ENCODE results near the gene LRRC49. TPM values are rescaled to one million over a fixed set of nuclear protein-coding genes. Genes with fewer than 3 reads are reported as not detected.
A peak's percentile ranks its signal among the peaks of the same experiment; 100 is the strongest.

The LRRC49 gene, protein sequence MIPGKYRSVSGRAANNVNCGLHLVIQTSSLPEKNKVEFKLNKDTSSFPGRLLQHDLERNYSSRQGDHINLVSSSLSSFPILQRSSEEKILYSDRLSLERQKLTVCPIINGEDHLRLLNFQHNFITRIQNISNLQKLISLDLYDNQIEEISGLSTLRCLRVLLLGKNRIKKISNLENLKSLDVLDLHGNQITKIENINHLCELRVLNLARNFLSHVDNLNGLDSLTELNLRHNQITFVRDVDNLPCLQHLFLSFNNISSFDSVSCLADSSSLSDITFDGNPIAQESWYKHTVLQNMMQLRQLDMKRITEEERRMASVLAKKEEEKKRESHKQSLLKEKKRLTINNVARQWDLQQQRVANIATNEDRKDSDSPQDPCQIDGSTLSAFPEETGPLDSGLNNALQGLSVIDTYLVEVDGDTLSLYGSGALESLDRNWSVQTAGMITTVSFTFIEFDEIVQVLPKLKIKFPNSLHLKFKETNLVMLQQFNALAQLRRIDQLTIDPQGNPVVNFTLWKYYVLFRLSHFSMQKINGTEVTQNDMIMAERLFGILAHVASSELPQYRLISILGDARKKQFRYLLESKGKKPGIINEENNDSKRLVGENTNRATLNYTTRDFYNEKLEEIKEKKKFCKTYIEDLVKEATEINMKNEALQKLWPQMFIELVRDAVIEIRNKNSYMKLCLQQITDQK
- total RNA-seq (6.6 and 7.4 TPM in 2 replicates), polyA plus RNA-seq (3.0 and 3.7 TPM in 2 replicates), polyA minus RNA-seq (10.7 and 16.1 TPM in 2 replicates), Bru-seq, nascent RNA (percentile 50 among the genes with signal in this experiment), BruChase-seq, experiment 1, labeled RNA remaining after a 6-hour chase (percentile 35 among the genes with signal in this experiment), BruChase-seq, experiment 2, labeled RNA remaining after a 2-hour chase (percentile 38 among the genes with signal in this experiment)
- 3.8 and 3.9 TPM in 2 replicates for polyA plus RNA-seq (2011; cell fraction: cytosol; rRNA removed)
- 9.0 and 9.5 TPM in 2 replicates for polyA plus RNA-seq (2011; cell fraction: nucleus; rRNA removed)
- 4.2 and 5.4 TPM in 2 replicates for polyA plus RNA-seq (2012)
- 3.0 TPM for polyA minus RNA-seq (2011; cell fraction: cytosol; rRNA and poly(A)+ RNA removed)
- polyA minus RNA-seq (2011; cell fraction: nucleus; rRNA and poly(A)+ RNA removed) = 54.5 and 62.8 TPM in 2 replicates
- long read RNA-seq, transcript LRRC49-201 (16 exons, 2,784 nt) = major isoform, 15 of 19 reads
- long read RNA-seq, partial matches to known transcripts = 0 of 19 reads
- long read RNA-seq, other reads (novel, unspliced or antisense) = 3 of 19 reads

DNA sequence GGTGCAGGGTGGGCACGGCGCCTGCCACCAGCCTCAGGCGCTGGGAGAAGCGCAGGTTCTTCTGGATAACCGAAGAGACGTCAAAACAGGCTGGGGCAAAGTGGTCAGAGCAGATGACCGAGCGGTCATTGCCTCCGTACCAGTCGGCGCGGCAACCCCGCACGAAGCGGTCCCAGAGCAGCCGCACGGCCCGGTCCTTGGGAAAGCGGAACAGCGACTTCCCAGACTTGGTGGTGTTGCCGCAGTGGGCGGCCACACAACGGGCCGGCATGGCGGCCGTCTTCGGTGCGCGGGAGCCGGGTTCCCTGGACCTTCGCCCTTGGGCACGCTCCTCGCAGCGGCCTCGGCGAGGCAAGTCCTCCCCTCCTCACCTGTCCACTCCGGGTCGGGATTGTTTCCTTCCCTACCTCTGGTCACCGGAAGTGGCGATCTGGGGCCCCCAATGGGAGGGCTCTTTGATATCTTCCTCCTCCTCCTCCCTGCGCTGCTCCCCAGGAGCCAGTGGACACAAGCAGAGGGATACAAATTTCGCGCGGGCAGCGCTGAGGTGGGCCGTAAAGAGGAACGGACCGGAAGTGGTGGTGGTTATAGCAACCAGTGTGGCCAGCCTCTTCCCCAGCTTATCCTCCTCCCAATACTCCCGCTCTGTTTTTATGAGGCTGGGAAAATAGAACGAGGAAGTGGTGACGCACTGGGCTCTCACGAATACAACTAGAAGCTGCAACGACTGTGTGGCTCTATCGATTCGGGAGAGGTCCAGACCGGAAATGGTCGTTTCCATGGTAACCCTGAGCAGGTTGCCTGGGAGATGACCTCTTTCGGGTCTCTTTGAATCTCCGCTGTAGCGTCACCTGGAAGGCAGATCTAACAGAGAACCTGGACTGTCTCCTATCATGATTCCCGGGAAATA, at the start of gene LRRC49, which contains the start of gene THAP10:
Gene LRRC49 (plus strand): TSS at position 825 of the 910 bp plus-strand sequence. CDS start 69 bp downstream, at position 894.
Gene THAP10 (minus strand): TSS at position 432 of the 910 bp plus-strand sequence. CDS start 161 bp downstream, at position 271.
- CTCF ChIA-PET = interaction anchor here (0.6 to 2.4 kb wide), 19 partner anchors 10 to 551 kb away, joined by 3 to 14 read pairs (median 4); no protein-coding TSS in a partner anchor

More for the DNA sequence above, at the start of gene LRRC49, which contains the start of gene THAP10:
- DNase-seq (ENCODE audit: low read depth, low spot score) = peak; percentile 98
- H3K4me1 ChIP-seq (ENCODE audit: control insufficient read depth, extremely low read depth, insufficient read depth, low read length) = peaks cover 17% of the 10 kb centered on the region
- H3K79me2 ChIP-seq (ENCODE audit: control insufficient read depth, insufficient read depth, low read length) = peaks cover 12% of the 10 kb centered on the region
- H3K9me3 ChIP-seq (replicated peaks; ENCODE audit: control insufficient read depth, insufficient read depth, low read length) = no peaks in the 10 kb centered on the region
- no peak for TF ChIP-seq MYC (IDR thresholded peaks at IDR 0.05; ENCODE audit: low read depth, low read length)
- TF ChIP-seq JUN (IDR thresholded peaks at IDR 0.05; ENCODE audit: borderline replicate concordance, insufficient read depth, insufficient read length, low read depth) = peak; percentile 70
- TF ChIP-seq FOS (IDR thresholded peaks at IDR 0.05; ENCODE audit: borderline replicate concordance, insufficient read depth, low read length) = peak; percentile 49
- peak within 1 kb of the TSS; percentile 86 for H3K27ac ChIP-seq (ENCODE audit: insufficient read depth, low read depth, low read length)
- peak; percentile 92 for FAIRE-seq
- H4K20me1 ChIP-seq (replicated peaks; ENCODE audit: control insufficient read depth, extremely low read depth, insufficient read depth, low read length) = no peaks in the 10 kb centered on the region
- H3K9me1 ChIP-seq (replicated peaks; ENCODE audit: control insufficient read depth, extremely low read depth, insufficient read depth, low read length) = no peaks in the 10 kb centered on the region
- BruUV-seq (replicated peaks) = TSS peak; percentile 62
- H3K4me2 ChIP-seq (ENCODE audit: insufficient read depth, low read length) = peak within 1 kb of the TSS; percentile 81
- dilution Hi-C loops (cut with MboI; ENCODE audit: extremely low pct_ligation_motif_present, low sequenced_read_pairs) (no loop called here), intact Hi-C loops (cut with micrococcal nuclease) (loop anchor here (1.0 to 10.0 kb wide), 8 partner anchors 37 to 493 kb away; partner anchors contain the start of genes LARP6, THSD4 and UACA)
- peak within 1 kb of the TSS; percentile 47 to 81 (median 69) for H3K4me3 ChIP-seq (replicated peaks in 1 of 3; ENCODE audit: insufficient read depth in 1 of 3, low read depth in 1 of 3, low read length in 3 of 3)
- H2AFZ ChIP-seq (ENCODE audit: low read depth, low read length) = peak within 1 kb of the TSS; percentile 78
- H3K27me3 ChIP-seq (ENCODE audit: control insufficient read depth in 2 of 2, insufficient read depth in 2 of 2, low read length in 2 of 2) = no peaks in the 10 kb centered on the region
- no peaks in the 10 kb centered on the region for H3K36me3 ChIP-seq (ENCODE audit: control insufficient read depth in 2 of 2, extremely low read depth in 1 of 2, insufficient read depth in 2 of 2, low read length in 2 of 2)
- POLR2A ChIA-PET = interaction anchor here (1.0 kb wide), 1 partner anchor 38 kb away, joined by 3 read pairs; the partner anchor contains the start of gene LARP6
- peak within 1 kb of the TSS; percentile 88 for H3K9ac ChIP-seq (replicated peaks; ENCODE audit: extremely low read depth, insufficient read depth, low read length)
